NCI-H2196 (cell line): ENCODE data around the gene MED12.

ENCODE experiments used
- DNase-seq: peaks from one replicate; lab custom pipeline; 2025; ENCODE audit not compliant: unreplicated experiment; lab: John Stamatoyannopoulos, UW

MED12 gene

DNA sequence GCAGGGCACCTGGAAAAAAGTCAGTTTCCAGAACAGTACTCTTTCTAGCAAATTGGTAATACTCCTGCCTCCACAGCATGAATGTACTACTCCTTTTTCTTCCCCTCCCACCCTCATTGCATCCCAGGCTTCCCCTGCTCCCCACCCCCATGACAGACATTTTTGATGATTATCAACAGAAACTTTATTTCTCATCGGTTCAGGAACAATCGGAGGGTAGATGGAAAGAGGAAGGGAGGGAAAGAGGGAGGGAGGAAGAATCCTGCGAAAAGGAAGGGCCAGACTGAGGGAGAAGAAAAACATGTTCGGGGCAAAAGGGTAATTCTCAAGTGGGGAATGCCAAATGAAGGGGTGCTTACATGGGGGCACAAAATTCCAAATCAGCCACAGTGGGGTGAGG is 11.2 kb upstream of the MED12 start:
- DNase-seq, result no peak

DNA sequence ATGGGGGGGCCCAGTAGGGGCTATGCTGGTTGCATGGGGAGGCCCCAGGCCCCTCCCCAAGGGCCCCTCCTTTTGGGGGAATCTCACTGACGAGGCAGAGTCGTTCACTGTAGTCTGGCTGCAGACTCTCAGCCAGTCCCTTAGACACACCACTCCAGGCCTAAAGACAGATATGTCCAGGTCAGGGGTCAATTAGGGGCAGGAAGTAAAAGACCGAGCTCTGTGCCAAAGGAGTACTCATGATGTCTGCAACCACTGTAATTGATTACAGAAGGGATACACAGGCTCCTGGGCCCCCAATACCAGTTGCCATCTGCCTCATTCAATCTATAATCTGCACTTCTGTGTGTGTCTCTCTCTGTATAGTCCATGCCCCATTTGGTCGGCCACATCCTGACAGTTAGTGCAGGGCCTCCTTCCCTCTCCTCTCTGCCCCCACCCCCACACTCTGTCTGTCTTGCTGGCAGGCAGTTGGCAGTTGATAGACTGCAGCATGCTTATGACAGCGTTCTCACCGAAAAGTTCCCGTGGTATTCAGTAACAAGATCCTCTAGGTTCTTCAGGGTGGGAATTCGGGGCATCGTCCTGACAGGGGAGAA is 10.5 kb upstream of the MED12 start:
- no peak for DNase-seq

GRCh38 chrX:71109051-71109450 is 9.3 kb upstream of the MED12 start:
- DNase-seq, result no peak

DNA sequence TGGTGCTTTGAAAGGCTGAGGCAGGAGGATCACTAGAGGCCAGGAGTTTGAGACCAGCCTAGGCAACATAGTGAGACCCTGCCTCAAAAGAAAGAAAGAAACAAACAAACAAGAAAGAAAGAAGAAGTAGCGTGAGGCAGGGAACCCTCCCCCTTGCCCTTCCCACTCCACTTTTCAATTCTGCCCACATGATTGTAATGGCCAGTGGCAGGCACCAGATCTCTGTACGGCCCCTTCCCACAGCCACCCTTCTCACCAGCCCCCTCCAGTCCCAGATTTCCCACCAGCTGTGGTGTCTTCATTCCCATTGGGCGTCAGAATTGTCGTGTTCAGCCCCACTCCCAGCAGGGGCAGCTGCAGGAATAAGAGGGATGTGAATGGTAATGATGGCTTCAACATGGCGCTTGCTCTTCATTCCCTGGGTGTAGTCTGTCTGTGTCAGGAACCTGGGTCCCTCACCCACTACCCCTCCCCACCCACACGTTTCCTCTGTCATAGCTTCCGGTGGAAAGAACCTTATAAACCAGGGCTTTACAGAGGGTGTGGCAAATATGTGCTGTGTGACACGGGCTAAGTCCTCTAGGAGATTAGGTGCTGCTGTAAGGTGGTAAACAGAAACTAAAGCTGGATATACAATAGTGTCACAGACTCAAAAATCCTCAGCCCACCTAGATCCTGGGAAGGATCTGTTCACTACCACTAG is 7.1 kb upstream of the MED12 start, which contains the start of gene IL2RG:
IL2RG (minus strand) TSS at position 437 of the 703 bp plus-strand sequence; CDS start at position 399, 38 bp downstream.
- no peak for DNase-seq

- no peak for DNase-seq
Observed at GRCh38 chrX:71111921-71112431, 6.4 kb upstream of the MED12 start.

DNA sequence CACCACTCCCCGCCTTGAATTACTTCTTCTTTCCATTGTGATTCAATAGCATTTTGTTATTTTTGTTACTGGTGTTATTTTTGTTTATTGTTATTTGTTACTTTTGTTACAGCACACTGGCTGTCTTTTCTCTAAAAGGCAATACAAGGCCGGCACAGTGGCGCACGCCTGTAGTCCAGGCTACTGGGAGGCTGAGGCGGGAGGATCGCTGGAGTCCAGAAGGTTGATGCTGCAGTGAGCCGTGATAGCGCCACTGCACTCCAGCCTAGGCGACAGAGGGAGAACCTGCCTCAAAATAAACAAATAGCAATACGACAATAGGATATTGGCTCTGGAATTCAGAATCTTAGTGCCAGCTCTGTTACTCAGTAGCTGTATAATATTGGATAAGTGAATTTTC is 1.0 kb upstream of the MED12 start:
- DNase-seq, result no peak

GRCh38 chrX:71118985-71119535 is 664 bp downstream of the MED12 start:
- no peak for DNase-seq

DNA sequence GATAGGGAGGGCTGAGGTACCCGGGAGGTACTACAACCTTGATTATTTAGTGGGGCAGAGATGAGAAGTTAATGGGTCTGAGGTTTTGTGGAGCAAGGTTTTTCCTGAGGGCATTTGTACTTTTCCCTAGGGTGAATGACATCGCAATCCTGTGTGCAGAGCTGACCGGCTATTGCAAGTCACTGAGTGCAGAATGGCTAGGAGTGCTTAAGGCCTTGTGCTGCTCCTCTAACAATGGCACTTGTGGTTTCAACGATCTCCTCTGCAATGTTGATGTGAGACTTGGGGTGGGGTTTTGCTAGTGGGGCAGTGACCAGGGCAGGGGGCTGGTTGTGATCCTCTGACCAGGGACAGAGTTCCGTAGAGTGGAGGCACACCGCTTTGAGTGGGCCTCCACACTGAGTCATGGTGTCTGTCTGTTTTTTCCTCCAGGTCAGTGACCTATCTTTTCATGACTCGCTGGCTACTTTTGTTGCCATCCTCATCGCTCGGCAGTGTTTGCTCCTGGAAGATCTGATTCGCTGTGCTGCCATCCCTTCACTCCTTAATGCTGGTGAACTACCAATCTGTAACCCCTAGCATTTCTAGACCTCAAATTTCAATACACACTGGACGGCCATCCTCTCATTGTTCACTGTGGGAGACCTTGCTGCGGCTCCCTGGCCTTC is 9.9 kb downstream of the MED12 start:
- no peak for DNase-seq

GRCh38 chrX:71128915-71129765 is 10.7 kb downstream of the MED12 start:
- peak; percentile 57 for DNase-seq

GRCh38 chrX:71131510-71131909 is 13.1 kb downstream of the MED12 start:
- DNase-seq, result no peak

GRCh38 chrX:71140440-71140839 is 22.0 kb downstream of the MED12 start:
- no peak for DNase-seq

GRCh38 chrX:71143508-71143907 is 25.1 kb downstream of the MED12 start:
- no peak for DNase-seq

DNA sequence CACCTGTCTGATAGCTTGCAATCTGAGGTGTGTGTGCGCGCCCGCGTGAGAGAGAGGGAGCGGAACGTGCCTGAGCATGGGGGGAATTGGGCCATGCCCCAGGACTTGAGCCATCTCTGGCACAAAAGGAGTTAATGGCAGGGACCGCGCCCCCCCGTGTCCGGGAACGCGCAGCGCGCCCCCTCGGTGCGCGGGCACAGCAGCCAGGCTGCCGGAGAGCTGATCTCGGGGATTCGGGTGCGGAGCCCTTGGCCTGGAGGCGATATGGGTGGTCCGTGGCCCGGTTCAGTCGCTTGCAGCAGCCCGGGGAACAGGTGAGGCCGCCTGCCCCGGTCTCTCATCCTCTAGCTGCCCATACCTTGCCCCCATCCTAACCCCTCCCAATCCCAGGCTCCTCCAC is 26.3 kb downstream of the MED12 start, which contains the start of gene NLGN3:
NLGN3 (plus strand) TSS at position 191 of the 400 bp plus-strand sequence. CDS start 2,909 bp downstream, outside the sequence.
- no peak for DNase-seq

GRCh38 chrX:71147496-71148277 is 29.3 kb downstream of the MED12 start:
- DNase-seq, result no peak

GRCh38 chrX:71148278-71148663 is 29.9 kb downstream of the MED12 start:
- no peak for DNase-seq

- no peak for DNase-seq
Observed at GRCh38 chrX:71151366-71151765, 33.0 kb downstream of the MED12 start.

- DNase-seq, result no peak
Observed at GRCh38 chrX:71154196-71154595, 35.8 kb downstream of the MED12 start.

DNA sequence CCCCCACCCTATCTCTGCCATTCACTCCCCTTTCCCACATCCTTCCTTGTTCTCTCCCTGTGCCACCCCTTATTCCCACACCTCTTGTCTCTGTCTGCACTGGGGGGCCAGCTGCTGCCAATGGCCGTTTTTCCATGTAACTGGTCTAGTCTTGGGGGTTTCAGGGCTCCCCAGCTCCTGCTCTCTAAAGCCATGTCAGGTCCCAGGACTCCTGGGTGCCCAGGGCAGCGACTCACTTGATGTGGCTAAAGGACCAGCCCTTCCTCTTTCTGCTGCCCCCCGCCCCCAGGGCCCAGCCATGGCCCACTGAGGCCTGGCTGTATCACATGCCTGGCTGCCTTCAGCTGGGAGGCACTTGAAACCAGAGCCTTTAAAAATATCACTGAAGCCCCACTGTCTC is 36.2 kb downstream of the MED12 start:
- DNase-seq, result no peak

DNA sequence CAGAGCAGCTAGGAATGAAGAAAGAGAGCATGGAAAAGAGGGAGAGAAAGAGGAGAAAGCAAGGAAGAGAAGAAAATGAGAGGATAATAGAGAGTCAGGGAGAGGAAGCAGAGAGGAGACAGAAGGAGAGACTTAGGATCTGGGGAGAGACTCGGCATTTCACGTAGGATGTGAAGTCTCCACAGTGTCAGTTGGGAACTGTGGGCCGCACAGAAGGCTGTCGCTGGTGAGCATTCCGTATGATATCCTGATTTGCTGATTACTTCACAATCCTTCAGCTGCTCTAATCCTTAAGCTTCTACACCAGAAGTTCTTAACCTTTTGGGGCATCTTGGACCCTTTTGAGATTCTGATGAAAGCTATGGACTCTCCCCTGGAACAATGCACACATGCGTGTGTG is 40.2 kb downstream of the MED12 start:
- no peak for DNase-seq

- no peak for DNase-seq
Observed at GRCh38 chrX:71159335-71159734, 40.9 kb downstream of the MED12 start.
